Superior temporal gyrus (tissue), 1 donor: Measurements from ENCODE around the gene ZC3H8.
A peak's percentile ranks its signal among the peaks of the same experiment; 100 is the strongest.
"Not testable (repeated sequence)": the region's sequence is repeated elsewhere in the genome, so short reads cannot be mapped to it uniquely, and the experiment has no call there.

Experiments
- DNase-seq: peaks from one replicate; pipeline ENCODE4 v3.0.0-alpha.2; 2016; ENCODE audit errors: extremely low spot score

Gene ZC3H8

GRCh38 chr2:112254466-112255240 is at the start of gene ZC3H8:
Gene ZC3H8 (minus strand): TSS chr2:112255042. CDS start chr2:112254981, 61 bp downstream.
- DNase-seq: peak; percentile 92

GRCh38 chr2:112304298-112304941 is 49.6 kb upstream of the ZC3H8 start:
- no peak for DNase-seq

- no peak for DNase-seq
Observed at GRCh38 chr2:112301973-112302372, 47.1 kb upstream of the ZC3H8 start.

GRCh38 chr2:112301171-112301584 is 46.3 kb upstream of the ZC3H8 start:
- no peak for DNase-seq

GRCh38 chr2:112296407-112296806 is 41.6 kb upstream of the ZC3H8 start:
- no peak for DNase-seq

- no peak for DNase-seq
Observed at GRCh38 chr2:112295407-112296078, 40.7 kb upstream of the ZC3H8 start.

- DNase-seq: no peak
Observed at GRCh38 chr2:112293636-112294401, 39.0 kb upstream of the ZC3H8 start.

- DNase-seq: peak; percentile 8
Observed at GRCh38 chr2:112290648-112291047, 35.8 kb upstream of the ZC3H8 start.

GRCh38 chr2:112290088-112290487 is 35.2 kb upstream of the ZC3H8 start:
- DNase-seq: no peak

- not testable (repeated sequence) for DNase-seq
Observed at GRCh38 chr2:112283535-112283934, 28.7 kb upstream of the ZC3H8 start.

GRCh38 chr2:112282066-112282465 is 27.2 kb upstream of the ZC3H8 start:
- DNase-seq: not testable (repeated sequence)

GRCh38 chr2:112277596-112278220 is 22.9 kb upstream of the ZC3H8 start:
- DNase-seq: peak; percentile 22

GRCh38 chr2:112276954-112277353 is 22.1 kb upstream of the ZC3H8 start:
- no peak for DNase-seq

- DNase-seq: peak; percentile 77
Observed at GRCh38 chr2:112275887-112276773, 21.3 kb upstream of the ZC3H8 start.

GRCh38 chr2:112275311-112275886 is 20.6 kb upstream of the ZC3H8 start, which contains the start of gene ZC3H6:
Gene ZC3H6 (plus strand): TSS chr2:112275597. CDS start chr2:112275995, 398 bp downstream.
- DNase-seq: peak; percentile 99

GRCh38 chr2:112273349-112273748 is 18.5 kb upstream of the ZC3H8 start:
- DNase-seq: no peak

GRCh38 chr2:112272669-112273068 is 17.8 kb upstream of the ZC3H8 start:
- DNase-seq: no peak

- no peak for DNase-seq
Observed at GRCh38 chr2:112268547-112268946, 13.7 kb upstream of the ZC3H8 start.

- DNase-seq: no peak
Observed at GRCh38 chr2:112262876-112263275, 8.0 kb upstream of the ZC3H8 start.

GRCh38 chr2:112260295-112260625 is 5.4 kb upstream of the ZC3H8 start:
- no peak for DNase-seq
